ENCODE results near the gene CXCL1.

DNA sequence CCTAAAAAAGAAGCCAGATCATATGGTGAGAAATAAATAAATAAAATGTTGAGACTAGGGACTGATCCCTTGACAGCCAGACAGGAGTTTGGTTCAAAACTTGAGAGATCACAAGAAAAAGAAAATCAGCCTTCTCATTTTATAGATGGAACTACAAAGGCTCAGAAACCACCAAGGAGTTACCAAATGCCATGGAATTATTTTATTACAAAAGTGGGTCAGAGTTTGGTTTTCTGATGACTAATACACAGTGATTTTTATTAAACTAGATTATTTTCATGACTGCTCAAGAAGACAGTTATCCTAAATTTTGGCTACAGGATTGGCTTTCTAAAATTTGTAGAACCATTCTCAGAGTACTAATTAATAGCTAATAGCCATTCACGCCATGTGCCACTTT lies 6.2 kb downstream of the CXCL1 start:
- TF ChIP-seq, protein P1, sequence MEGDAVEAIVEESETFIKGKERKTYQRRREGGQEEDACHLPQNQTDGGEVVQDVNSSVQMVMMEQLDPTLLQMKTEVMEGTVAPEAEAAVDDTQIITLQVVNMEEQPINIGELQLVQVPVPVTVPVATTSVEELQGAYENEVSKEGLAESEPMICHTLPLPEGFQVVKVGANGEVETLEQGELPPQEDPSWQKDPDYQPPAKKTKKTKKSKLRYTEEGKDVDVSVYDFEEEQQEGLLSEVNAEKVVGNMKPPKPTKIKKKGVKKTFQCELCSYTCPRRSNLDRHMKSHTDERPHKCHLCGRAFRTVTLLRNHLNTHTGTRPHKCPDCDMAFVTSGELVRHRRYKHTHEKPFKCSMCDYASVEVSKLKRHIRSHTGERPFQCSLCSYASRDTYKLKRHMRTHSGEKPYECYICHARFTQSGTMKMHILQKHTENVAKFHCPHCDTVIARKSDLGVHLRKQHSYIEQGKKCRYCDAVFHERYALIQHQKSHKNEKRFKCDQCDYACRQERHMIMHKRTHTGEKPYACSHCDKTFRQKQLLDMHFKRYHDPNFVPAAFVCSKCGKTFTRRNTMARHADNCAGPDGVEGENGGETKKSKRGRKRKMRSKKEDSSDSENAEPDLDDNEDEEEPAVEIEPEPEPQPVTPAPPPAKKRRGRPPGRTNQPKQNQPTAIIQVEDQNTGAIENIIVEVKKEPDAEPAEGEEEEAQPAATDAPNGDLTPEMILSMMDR (IDR thresholded peaks at IDR 0.05), result no peak
- no peak for TF ChIP-seq POLR2A (IDR thresholded peaks at IDR 0.05)

Measured in lower leg skin (tissue), 3 donors.